ENCODE data around the gene BIRC3. TPM values are rescaled to one million over a fixed set of nuclear protein-coding genes. Genes with fewer than 3 reads are reported as not detected.

BIRC3 gene
- total RNA-seq, 2 experiments from 2014 or later: 12.9 to 14.5 TPM

DNA sequence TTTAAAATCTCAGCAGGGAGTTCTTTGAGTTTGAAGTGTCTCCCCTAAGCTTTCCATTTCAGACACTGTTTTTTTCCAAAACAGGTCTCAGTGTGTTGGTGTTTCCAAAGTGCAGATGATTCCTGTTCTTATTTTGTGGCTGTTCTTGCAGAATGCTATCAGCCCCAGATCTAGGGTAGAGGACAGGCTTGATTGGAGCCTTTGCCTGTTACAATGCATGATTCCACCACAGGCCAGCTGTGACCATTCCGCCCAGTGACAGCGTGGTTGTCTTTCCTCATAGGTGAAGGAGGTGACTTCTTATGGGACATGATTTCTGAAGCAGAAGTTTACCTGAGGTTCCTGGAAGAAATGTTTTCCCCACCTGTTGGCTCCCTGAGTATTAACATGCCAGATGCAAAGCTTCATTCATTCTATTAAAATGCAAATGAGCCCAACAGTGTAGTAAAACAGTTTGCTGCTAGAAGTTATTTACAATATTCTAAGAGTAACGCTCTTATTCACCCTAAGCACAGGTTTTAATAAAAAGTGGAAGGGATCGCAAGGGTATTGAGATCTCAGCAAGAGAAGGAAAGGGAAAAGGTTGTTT lies 36.9 kb upstream of the BIRC3 start:
- peaks cover 10% of the 10 kb centered on the region for H3K4me1 Mint-ChIP-seq (ENCODE audit: low read depth)
- ChIA-PET CTCF (interaction anchor here (0.8 to 3.3 kb wide), 10 partner anchors 7 to 387 kb away, joined by 3 to 21 read pairs (median 7); no protein-coding TSS in a partner anchor), POLR2A (no interaction called here)
- H3K9me3 Mint-ChIP-seq (ENCODE audit: insufficient read depth): no peaks in the 10 kb centered on the region
- peaks cover 10% of the 10 kb centered on the region for H3K27me3 Mint-ChIP-seq (ENCODE audit: low read depth)
- no peak for DNase-seq
- no peak overlapping the region for H3K4me3 Mint-ChIP-seq
- H3K36me3 Mint-ChIP-seq (ENCODE audit: low read depth): no peaks in the 10 kb centered on the region
- no peak overlapping the region for H3K27ac Mint-ChIP-seq
- ATAC-seq: no peak

DNA sequence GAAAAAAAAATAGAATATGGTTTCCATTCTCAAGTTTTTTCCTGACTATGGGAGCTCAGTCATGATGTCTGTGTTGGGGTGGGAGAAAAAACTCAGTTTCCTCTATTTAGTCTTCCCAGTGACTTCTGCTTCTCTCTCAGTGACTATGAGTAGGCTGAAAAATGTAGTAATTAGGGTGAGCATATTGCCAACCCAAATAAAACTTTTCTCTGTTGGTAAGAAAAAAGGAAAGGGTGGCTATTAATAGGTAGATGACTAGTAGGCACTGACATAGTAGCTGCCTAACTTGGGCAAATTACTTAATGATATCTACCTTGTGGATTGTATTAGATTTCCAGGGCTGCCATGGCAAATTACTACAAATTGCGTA lies 34.2 kb upstream of the BIRC3 start:
- Mint-ChIP-seq H3K4me1 (ENCODE audit: low read depth) (peaks cover 15% of the 10 kb centered on the region), H3K27ac (no peak overlapping the region), H3K4me3 (no peak overlapping the region), H3K9me3 (ENCODE audit: insufficient read depth) (no peaks in the 10 kb centered on the region), H3K27me3 (ENCODE audit: low read depth) (peaks cover 5% of the 10 kb centered on the region), H3K36me3 (ENCODE audit: low read depth) (no peaks in the 10 kb centered on the region)
- POLR2A ChIA-PET: no interaction called here
- ATAC-seq (no peak), DNase-seq (no peak)
- CTCF ChIA-PET: interaction anchor here (1.1 to 2.2 kb wide), 3 partner anchors 11 to 213 kb away, joined by 3 to 10 read pairs (median 3); no protein-coding TSS in a partner anchor

DNA sequence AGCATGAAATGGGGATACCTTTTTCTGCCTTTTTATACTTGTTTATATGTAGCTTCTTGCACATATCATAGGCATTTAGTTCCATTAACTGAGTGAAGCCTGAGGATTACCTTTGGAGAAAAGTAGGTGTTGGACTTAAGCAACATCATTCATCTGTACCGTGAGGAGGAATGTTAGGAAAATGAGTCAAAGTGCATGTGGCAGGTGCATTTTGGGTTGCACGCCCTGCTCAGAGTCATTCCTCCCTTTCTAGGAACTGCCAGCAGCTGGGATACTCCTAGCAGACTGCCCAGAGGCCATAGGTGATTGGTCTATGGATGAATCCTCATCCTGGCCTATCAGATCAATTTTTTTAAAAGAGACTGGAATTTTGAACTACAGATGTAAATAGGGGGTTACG lies 33.3 kb upstream of the BIRC3 start:
- ChIA-PET POLR2A (no interaction called here), CTCF (interaction anchor here (1.0 to 1.4 kb wide), 2 partner anchors 212 to 328 kb away, joined by 3 read pairs; no protein-coding TSS in a partner anchor)
- Mint-ChIP-seq H3K9me3 (ENCODE audit: insufficient read depth) (no peaks in the 10 kb centered on the region), H3K27ac (no peak overlapping the region), H3K4me1 (ENCODE audit: low read depth) (peaks cover 23% of the 10 kb centered on the region), H3K36me3 (ENCODE audit: low read depth) (no peaks in the 10 kb centered on the region), H3K27me3 (ENCODE audit: low read depth) (peaks cover 5% of the 10 kb centered on the region), H3K4me3 (no peak overlapping the region)
- ATAC-seq: no peak
- no peak for DNase-seq

- DNase-seq: no peak
- POLR2A ChIA-PET: no interaction called here
- no peak overlapping the region for H3K27ac Mint-ChIP-seq
- peaks cover 22% of the 10 kb centered on the region for H3K4me1 Mint-ChIP-seq (ENCODE audit: low read depth)
- no peaks in the 10 kb centered on the region for H3K9me3 Mint-ChIP-seq (ENCODE audit: insufficient read depth)
- H3K27me3 Mint-ChIP-seq (ENCODE audit: low read depth): no peaks in the 10 kb centered on the region
- no peak for ATAC-seq
- H3K36me3 Mint-ChIP-seq (ENCODE audit: low read depth): no peaks in the 10 kb centered on the region
- CTCF ChIA-PET: interaction anchor here (1.5 kb wide), 1 partner anchor 380 kb away, joined by 3 read pairs; no protein-coding TSS in a partner anchor
- no peak overlapping the region for H3K4me3 Mint-ChIP-seq
Observed at GRCh38 chr11:102286292-102286691, 31.0 kb upstream of the BIRC3 start.

- DNase-seq: peak; percentile 58
- Mint-ChIP-seq H3K27me3 (ENCODE audit: low read depth) (no peaks in the 10 kb centered on the region), H3K4me3 (peak overlapping the region; percentile 31), H3K4me1 (ENCODE audit: low read depth) (peaks cover 22% of the 10 kb centered on the region), H3K36me3 (ENCODE audit: low read depth) (no peaks in the 10 kb centered on the region), H3K27ac (no peak overlapping the region), H3K9me3 (ENCODE audit: insufficient read depth) (no peaks in the 10 kb centered on the region)
- CTCF ChIA-PET: interaction anchor here (0.7 to 9.9 kb wide), 29 partner anchors 8 to 378 kb away, joined by 3 to 484 read pairs (median 9); partner anchors contain the start of gene BIRC3
- peak; percentile 92 for ATAC-seq
- POLR2A ChIA-PET: interaction anchor here (0.6 to 2.8 kb wide), 4 partner anchors 29 to 378 kb away, joined by 3 to 17 read pairs (median 3); partner anchors contain the start of gene BIRC3
Observed at GRCh38 chr11:102287964-102288724, 29.1 kb upstream of the BIRC3 start.

GRCh38 chr11:102288725-102289083 lies 28.6 kb upstream of the BIRC3 start:
- Mint-ChIP-seq H3K4me1 (ENCODE audit: low read depth) (peaks cover 22% of the 10 kb centered on the region), H3K27ac (no peak overlapping the region)
- CTCF ChIA-PET: interaction anchor here (0.7 to 9.9 kb wide), 26 partner anchors 9 to 377 kb away, joined by 3 to 484 read pairs (median 10); partner anchors contain the start of gene BIRC3

DNA sequence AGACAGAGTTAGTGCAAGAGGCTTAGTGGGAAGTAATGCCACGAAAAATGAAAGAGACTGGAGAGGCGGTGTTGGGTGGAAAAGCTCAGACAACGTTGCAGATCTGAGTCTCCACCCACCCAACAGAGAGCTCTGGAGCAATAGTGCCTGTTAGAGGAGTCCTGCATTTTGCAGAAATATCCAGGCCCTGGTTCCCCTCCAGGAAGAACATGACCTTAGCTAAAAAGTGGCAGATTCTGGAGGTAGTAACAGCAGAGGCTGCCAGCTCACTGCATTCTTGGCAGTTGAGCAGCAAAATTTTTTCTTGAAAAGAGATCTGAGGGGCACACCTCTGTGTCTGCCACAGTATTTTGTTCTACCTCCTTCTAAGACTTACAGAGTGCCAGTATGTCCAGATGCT lies 27.7 kb upstream of the BIRC3 start:
- ChIA-PET CTCF (interaction anchor here (0.9 to 9.9 kb wide), 14 partner anchors 10 to 377 kb away, joined by 3 to 484 read pairs (median 20); partner anchors contain the start of gene BIRC3), POLR2A (interaction anchor here (2.8 kb wide), 1 partner anchor 28 kb away, joined by 17 read pairs; the partner anchor contains the start of gene BIRC3)
- no peaks in the 10 kb centered on the region for H3K9me3 Mint-ChIP-seq (ENCODE audit: insufficient read depth)
- ATAC-seq (no peak), DNase-seq (no peak)
- no peaks in the 10 kb centered on the region for H3K27me3 Mint-ChIP-seq (ENCODE audit: low read depth)
- no peak overlapping the region for H3K27ac Mint-ChIP-seq
- peaks cover 28% of the 10 kb centered on the region for H3K4me1 Mint-ChIP-seq (ENCODE audit: low read depth)
- H3K4me3 Mint-ChIP-seq: no peak overlapping the region
- no peaks in the 10 kb centered on the region for H3K36me3 Mint-ChIP-seq (ENCODE audit: low read depth)

More at GRCh38 chr11:102288725-102289083, 28.6 kb upstream of the BIRC3 start:
- Mint-ChIP-seq H3K9me3 (ENCODE audit: insufficient read depth) (no peaks in the 10 kb centered on the region), H3K4me3 (no peak overlapping the region), H3K36me3 (ENCODE audit: low read depth) (no peaks in the 10 kb centered on the region), H3K27me3 (ENCODE audit: low read depth) (no peaks in the 10 kb centered on the region)
- ATAC-seq (no peak), DNase-seq (no peak)
- POLR2A ChIA-PET: interaction anchor here (2.8 kb wide), 1 partner anchor 28 kb away, joined by 17 read pairs; the partner anchor contains the start of gene BIRC3

GRCh38 chr11:102291831-102292230 lies 25.5 kb upstream of the BIRC3 start:
- no peak for DNase-seq
- ATAC-seq: no peak
- Mint-ChIP-seq H3K27me3 (ENCODE audit: low read depth) (no peaks in the 10 kb centered on the region), H3K9me3 (ENCODE audit: insufficient read depth) (no peaks in the 10 kb centered on the region), H3K4me3 (no peak overlapping the region), H3K4me1 (ENCODE audit: low read depth) (peaks cover 37% of the 10 kb centered on the region), H3K36me3 (ENCODE audit: low read depth) (no peaks in the 10 kb centered on the region), H3K27ac (no peak overlapping the region)
- CTCF ChIA-PET: interaction anchor here (1.7 to 9.9 kb wide), 5 partner anchors 22 to 323 kb away, joined by 5 to 484 read pairs (median 41); partner anchors contain the start of gene BIRC3
- POLR2A ChIA-PET: no interaction called here

- no peaks in the 10 kb centered on the region for H3K36me3 Mint-ChIP-seq (ENCODE audit: low read depth)
- H3K4me1 Mint-ChIP-seq (ENCODE audit: low read depth): peaks cover 35% of the 10 kb centered on the region
- CTCF ChIA-PET: interaction anchor here (1.4 to 9.9 kb wide), 15 partner anchors 10 to 373 kb away, joined by 3 to 484 read pairs (median 13); partner anchors contain the start of genes BIRC2 and BIRC3
- H3K27me3 Mint-ChIP-seq (ENCODE audit: low read depth): no peaks in the 10 kb centered on the region
- POLR2A ChIA-PET: interaction anchor here (1.6 to 2.7 kb wide), 2 partner anchors 25 to 28 kb away, joined by 4 to 23 read pairs; partner anchors contain the start of gene BIRC3
- H3K27ac Mint-ChIP-seq: no peak overlapping the region
- H3K4me3 Mint-ChIP-seq: no peak overlapping the region
- no peaks in the 10 kb centered on the region for H3K9me3 Mint-ChIP-seq (ENCODE audit: insufficient read depth)
- DNase-seq (no peak), ATAC-seq (no peak)
Observed at GRCh38 chr11:102292933-102293332, 24.4 kb upstream of the BIRC3 start.

DNA sequence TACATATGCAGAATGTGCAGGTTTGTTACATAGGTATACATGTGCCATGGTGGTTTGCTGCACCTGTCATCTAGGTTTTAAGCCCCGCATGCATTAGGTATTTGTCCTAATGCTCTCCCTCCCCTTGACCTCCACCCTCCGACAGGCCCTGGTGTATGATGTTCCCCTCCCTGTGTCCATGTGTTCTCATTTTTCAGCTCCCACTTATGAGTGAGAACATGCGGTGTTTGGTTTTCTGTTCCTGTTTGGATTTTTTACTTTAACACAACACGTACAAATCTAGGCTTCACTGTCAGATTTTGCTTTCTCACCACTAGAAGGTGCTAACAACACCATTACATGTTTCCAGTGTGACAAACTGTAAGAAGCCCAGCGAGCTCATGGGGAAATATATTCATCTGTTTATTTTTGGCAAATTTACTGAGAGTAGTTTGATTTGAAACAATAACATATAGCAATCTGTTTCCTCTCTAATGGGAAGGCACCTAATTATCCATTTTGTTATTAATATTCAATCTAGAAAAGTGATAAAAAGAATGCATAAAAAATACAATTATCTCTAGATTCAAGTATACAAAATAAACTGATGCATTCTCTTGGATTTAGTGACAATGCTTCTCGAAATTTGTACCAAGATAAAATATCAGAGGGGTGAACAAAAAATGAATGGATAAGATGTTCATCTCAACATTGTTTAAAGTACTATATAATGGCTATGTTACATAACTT lies 23.2 kb upstream of the BIRC3 start:
- Mint-ChIP-seq H3K4me3 (peak overlapping the region; percentile 73), H3K27me3 (ENCODE audit: low read depth) (no peaks in the 10 kb centered on the region), H3K9me3 (ENCODE audit: insufficient read depth) (no peaks in the 10 kb centered on the region), H3K36me3 (ENCODE audit: low read depth) (peaks cover 2% of the 10 kb centered on the region), H3K4me1 (ENCODE audit: low read depth) (peaks cover 25% of the 10 kb centered on the region), H3K27ac (peak overlapping the region; percentile 88)
- POLR2A ChIA-PET: interaction anchor here (1.0 to 2.7 kb wide), 4 partner anchors 12 to 27 kb away, joined by 3 to 23 read pairs (median 4); partner anchors contain the start of gene BIRC3
- CTCF ChIA-PET: interaction anchor here (0.6 to 9.9 kb wide), 31 partner anchors 9 to 648 kb away, joined by 3 to 484 read pairs (median 6); partner anchors contain the start of genes BIRC2 and BIRC3
- DNase-seq (peak; percentile 51), ATAC-seq (peak; percentile 91)

GRCh38 chr11:102295045-102295444 lies 22.2 kb upstream of the BIRC3 start:
- Mint-ChIP-seq H3K36me3 (ENCODE audit: low read depth) (peaks cover 4% of the 10 kb centered on the region), H3K27me3 (ENCODE audit: low read depth) (no peaks in the 10 kb centered on the region), H3K4me1 (ENCODE audit: low read depth) (peaks cover 22% of the 10 kb centered on the region), H3K9me3 (ENCODE audit: insufficient read depth) (no peaks in the 10 kb centered on the region), H3K4me3 (no peak overlapping the region), H3K27ac (no peak overlapping the region)
- no peak for DNase-seq
- ChIA-PET CTCF (interaction anchor here (1.0 to 9.9 kb wide), 17 partner anchors 8 to 371 kb away, joined by 3 to 484 read pairs (median 13); partner anchors contain the start of genes BIRC2 and BIRC3), POLR2A (interaction anchor here (0.6 to 2.7 kb wide), 2 partner anchors 13 to 22 kb away, joined by 3 to 23 read pairs; partner anchors contain the start of gene BIRC3)
- ATAC-seq: no peak

Data from activated CD8-positive, alpha-beta T cell treated with anti-CD3 and anti-CD28 coated beads, Interleukin-2, amount 10 ng/mL, durations not matched to agents 7 days and 5 days (primary cell).